ENCODE results near the gene DAP3. TPM values are rescaled to one million over a fixed set of nuclear protein-coding genes. Genes with fewer than 3 reads are reported as not detected.

DAP3 gene
- total and polyA plus RNA-seq, 2 of the 13 experiments (the other 11 are each of a cell fraction or from before 2014, with no cell fraction given): 129 to 133 TPM

GRCh38 chr1:155645648-155646047 is 43.2 kb upstream of the DAP3 start:
- ChIA-PET POLR2A (no interaction called here), CTCF (ENCODE audit: low intra/inter-chr PET ratio, low total read pairs) (no interaction called here)
- ATAC-seq (no peak), FAIRE-seq (no peak), DNase-seq (ENCODE audit: low spot score) (no peak)
- Histone ChIP-seq H3K4me3 (replicated peaks in 1 of 3; ENCODE audit: insufficient read depth in 1 of 3, low read depth in 2 of 3, low read length in 3 of 3) (no peak overlapping the region), H2AFZ (ENCODE audit: low read length) (no peak overlapping the region), H4K20me1 (ENCODE audit: insufficient read depth, low read length) (no peaks in the 10 kb centered on the region), H3K4me1 (ENCODE audit: insufficient read depth, low read length) (peaks cover 50% of the 10 kb centered on the region), H3K79me2 (ENCODE audit: insufficient read depth, low read length) (no peaks in the 10 kb centered on the region), H3K36me3 (replicated peaks in 1 of 2; ENCODE audit: control insufficient read depth in 1 of 2, insufficient read depth in 2 of 2, low read length in 2 of 2) (no peaks in the 10 kb centered on the region), H3K9me3 (ENCODE audit: low read length) (peaks cover 33% of the 10 kb centered on the region), H3K27ac (ENCODE audit: extremely low read length, insufficient read depth, low read length) (no peak overlapping the region), H3K4me2 (ENCODE audit: low read depth, low read length) (no peak overlapping the region; the same call in 1 of the 2 replicates), H3K9ac (ENCODE audit: insufficient read depth, low read depth, low read length) (no peak overlapping the region), H3K27me3 (ENCODE audit: control insufficient read depth in 1 of 2, insufficient read depth in 2 of 2, low read length in 2 of 2) (no peaks in the 10 kb centered on the region)
- TF ChIP-seq ZKSCAN1 (IDR thresholded peaks at IDR 0.05; ENCODE audit: low read length): no peak
- TF ChIP-seq KLF15 (CRISPR knock-in tag; IDR thresholded peaks at IDR 0.05; ENCODE audit: borderline replicate concordance): no peak
- no peak for TF ChIP-seq ZNF713 (CRISPR knock-in tag; IDR thresholded peaks at IDR 0.05)
- TF ChIP-seq ZNF546 (CRISPR knock-in tag; conservative IDR thresholded peaks at IDR 0.05): no peak
- TF ChIP-seq ZBTB42 (CRISPR knock-in tag; IDR thresholded peaks at IDR 0.05): no peak
- no peak for TF ChIP-seq ZNF20 (CRISPR knock-in tag; IDR thresholded peaks at IDR 0.05)
- TF ChIP-seq PAWR (CRISPR knock-in tag; IDR thresholded peaks at IDR 0.05; ENCODE audit: borderline replicate concordance): no peak
- no peak for TF ChIP-seq ZNF260 (CRISPR knock-in tag; IDR thresholded peaks at IDR 0.05; ENCODE audit: borderline replicate concordance, low read depth)
- no peak for TF ChIP-seq ZNF362 (CRISPR knock-in tag; IDR thresholded peaks at IDR 0.05; ENCODE audit: borderline replicate concordance)
- no peak for TF ChIP-seq JUN (CRISPR knock-in tag; IDR thresholded peaks at IDR 0.05)
- TF ChIP-seq CREM (IDR thresholded peaks at IDR 0.05): no peak
- no peak for TF ChIP-seq CREM (CRISPR knock-in tag; IDR thresholded peaks at IDR 0.05)
- TF ChIP-seq DDIT3 (CRISPR knock-in tag; IDR thresholded peaks at IDR 0.05): no peak
- TF ChIP-seq ZNF749 (CRISPR knock-in tag; IDR thresholded peaks at IDR 0.05; ENCODE audit: borderline replicate concordance): no peak
- no peak for TF ChIP-seq ZNF264 (CRISPR knock-in tag; IDR thresholded peaks at IDR 0.05)
- no peak for TF ChIP-seq PRPF4 (IDR thresholded peaks at IDR 0.05; ENCODE audit: low read depth, low read length, poor library complexity, severe bottlenecking)
- TF ChIP-seq FIP1L1 (IDR thresholded peaks at IDR 0.05; ENCODE audit: borderline replicate concordance, insufficient read depth, low read depth, low read length): no peak
- TF ChIP-seq REXO4 (CRISPR knock-in tag; IDR thresholded peaks at IDR 0.05; ENCODE audit: borderline replicate concordance): no peak
- no peak for TF ChIP-seq ZNF709 (CRISPR knock-in tag; IDR thresholded peaks at IDR 0.05)
- no peak for TF ChIP-seq KAT2B (IDR thresholded peaks at IDR 0.05; ENCODE audit: borderline replicate concordance, low read depth, low read length)
- in situ Hi-C loops (cut with HindIII; ENCODE audit: extremely low pct_ligation_motif_present, low pct_unique_long_range_greater_than_20kb): no loop called here
- no TSS peak for BruUV-seq (replicated peaks)
- intact Hi-C loops (cut with micrococcal nuclease; ENCODE audit: unreplicated experiment): no loop called here
- WGBS (ENCODE audit: low lambda C conversion rate): 69% methylated on average over 6 of the region's 6 CpGs
